Measurements from ENCODE around the gene ART5. TPM values are rescaled to one million over a fixed set of nuclear protein-coding genes. Genes with fewer than 3 reads are reported as not detected.

Gene ART5
- total RNA-seq: not detected in 2 replicates

GRCh38 chr11:3641701-3642070 lies at the start of gene ART5:
Gene ART5 (minus strand): TSS chr11:3641992. CDS start chr11:3641862, 130 bp downstream.
- intact Hi-C loops (cut with micrococcal nuclease): no loop called here

- intact Hi-C loops (cut with micrococcal nuclease): no loop called here
Observed at GRCh38 chr11:3686751-3687150, 45.0 kb upstream of the ART5 start.

- intact Hi-C loops (cut with micrococcal nuclease): no loop called here
Observed at GRCh38 chr11:3685923-3686322, 44.1 kb upstream of the ART5 start.

- intact Hi-C loops (cut with micrococcal nuclease): no loop called here
Observed at GRCh38 chr11:3684819-3685172, 43.0 kb upstream of the ART5 start.

GRCh38 chr11:3684129-3684818 lies 42.5 kb upstream of the ART5 start:
- intact Hi-C loops (cut with micrococcal nuclease): no loop called here

- intact Hi-C loops (cut with micrococcal nuclease): no loop called here
Observed at GRCh38 chr11:3683039-3683438, 41.2 kb upstream of the ART5 start.

GRCh38 chr11:3679077-3679476 lies 37.3 kb upstream of the ART5 start:
- intact Hi-C loops (cut with micrococcal nuclease): no loop called here

GRCh38 chr11:3675971-3676370 lies 34.2 kb upstream of the ART5 start:
- intact Hi-C loops (cut with micrococcal nuclease): no loop called here

GRCh38 chr11:3674189-3674588 lies 32.4 kb upstream of the ART5 start:
- intact Hi-C loops (cut with micrococcal nuclease): no loop called here

GRCh38 chr11:3671334-3672254 lies 29.8 kb upstream of the ART5 start, which contains the start of gene CHRNA10:
Gene CHRNA10 (minus strand): TSS chr11:3671384. CDS start chr11:3671312, 72 bp downstream.
- intact Hi-C loops (cut with micrococcal nuclease): no loop called here

- intact Hi-C loops (cut with micrococcal nuclease): no loop called here
Observed at GRCh38 chr11:3669742-3670183, 28.0 kb upstream of the ART5 start.

- intact Hi-C loops (cut with micrococcal nuclease): no loop called here
Observed at GRCh38 chr11:3669128-3669527, 27.3 kb upstream of the ART5 start.

GRCh38 chr11:3667149-3668035 lies 25.6 kb upstream of the ART5 start:
- intact Hi-C loops (cut with micrococcal nuclease): no loop called here

GRCh38 chr11:3666023-3666530 lies 24.3 kb upstream of the ART5 start:
- intact Hi-C loops (cut with micrococcal nuclease): no loop called here

- intact Hi-C loops (cut with micrococcal nuclease): no loop called here
Observed at GRCh38 chr11:3665336-3666022, 23.7 kb upstream of the ART5 start.

GRCh38 chr11:3664032-3664630 lies 22.3 kb upstream of the ART5 start:
- intact Hi-C loops (cut with micrococcal nuclease): no loop called here

- intact Hi-C loops (cut with micrococcal nuclease): no loop called here
Observed at GRCh38 chr11:3662856-3663255, 21.1 kb upstream of the ART5 start.

GRCh38 chr11:3660960-3661359 lies 19.2 kb upstream of the ART5 start:
- intact Hi-C loops (cut with micrococcal nuclease): no loop called here

GRCh38 chr11:3659595-3660515 lies 18.1 kb upstream of the ART5 start:
- intact Hi-C loops (cut with micrococcal nuclease): no loop called here
